ENCODE measurements around the gene TMEM271.

The TMEM271 gene

DNA sequence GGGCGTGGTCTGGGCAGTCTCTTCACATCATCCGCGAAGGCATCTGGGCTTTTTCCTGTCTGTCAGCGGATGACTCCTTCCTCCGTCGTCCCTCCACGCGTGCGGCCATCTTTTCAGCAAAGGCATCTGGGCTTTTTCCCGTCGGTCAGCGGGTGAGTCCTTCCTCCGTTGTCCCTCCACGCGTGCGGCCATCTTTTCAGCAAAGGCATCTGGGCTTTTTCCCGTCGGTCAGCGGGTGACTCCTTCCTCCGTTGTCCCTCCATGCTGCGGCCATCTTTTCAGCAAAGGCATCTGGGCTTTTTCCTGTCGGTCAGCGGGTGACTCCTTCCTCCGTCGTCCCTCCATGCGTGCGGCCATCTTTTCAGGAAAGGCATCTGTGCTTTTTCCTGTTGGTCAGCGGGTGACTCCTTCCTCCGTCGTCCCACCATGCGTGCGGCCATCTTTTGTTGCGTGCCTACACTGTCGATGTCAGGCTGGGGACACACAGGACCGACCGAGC lies 12.3 kb upstream of the TMEM271 start:
- Histone ChIP-seq H3K56ac (ENCODE audit: low read length) (no peak overlapping the region), H3K79me2 (ENCODE audit: control insufficient read depth, insufficient read depth, low read length) (no peaks in the 10 kb centered on the region), H4K5ac (ENCODE audit: low read length) (no peak overlapping the region), H3K4ac (ENCODE audit: low read depth, low read length) (no peak overlapping the region), H3K4me3 (ENCODE audit: low read length) (no peak overlapping the region), H3K27ac (ENCODE audit: low read depth, low read length) (no peak overlapping the region), H3K79me1 (ENCODE audit: low read length) (no peaks in the 10 kb centered on the region), H2AK5ac (ENCODE audit: low read length) (no peak overlapping the region), H3K4me2 (ENCODE audit: low read length) (no peak overlapping the region), H3K9ac (ENCODE audit: low read length) (no peak overlapping the region), H4K8ac (ENCODE audit: low read depth, low read length) (no peak overlapping the region), H2BK15ac (replicated peaks; ENCODE audit: low read depth) (no peak overlapping the region), H3K23ac (ENCODE audit: low read length) (no peak overlapping the region), H3K27me3 (ENCODE audit: insufficient read depth, low read length, poor library complexity) (no peaks in the 10 kb centered on the region), H3K36me3 (ENCODE audit: control insufficient read depth, insufficient read depth, low read length) (no peaks in the 10 kb centered on the region), H2BK5ac (ENCODE audit: low read length) (no peak overlapping the region), H3K4me1 (ENCODE audit: control insufficient read depth, low read depth, low read length) (no peaks in the 10 kb centered on the region), H2BK120ac (ENCODE audit: low read depth, low read length) (no peak overlapping the region), H3K18ac (ENCODE audit: low read length) (no peak overlapping the region)
- no peak for DNase-seq
- no CpG with 5 or more reads among the region's 36 CpGs for WGBS (ENCODE audit: extremely low coverage, insufficient coverage, low lambda C conversion rate)

DNA sequence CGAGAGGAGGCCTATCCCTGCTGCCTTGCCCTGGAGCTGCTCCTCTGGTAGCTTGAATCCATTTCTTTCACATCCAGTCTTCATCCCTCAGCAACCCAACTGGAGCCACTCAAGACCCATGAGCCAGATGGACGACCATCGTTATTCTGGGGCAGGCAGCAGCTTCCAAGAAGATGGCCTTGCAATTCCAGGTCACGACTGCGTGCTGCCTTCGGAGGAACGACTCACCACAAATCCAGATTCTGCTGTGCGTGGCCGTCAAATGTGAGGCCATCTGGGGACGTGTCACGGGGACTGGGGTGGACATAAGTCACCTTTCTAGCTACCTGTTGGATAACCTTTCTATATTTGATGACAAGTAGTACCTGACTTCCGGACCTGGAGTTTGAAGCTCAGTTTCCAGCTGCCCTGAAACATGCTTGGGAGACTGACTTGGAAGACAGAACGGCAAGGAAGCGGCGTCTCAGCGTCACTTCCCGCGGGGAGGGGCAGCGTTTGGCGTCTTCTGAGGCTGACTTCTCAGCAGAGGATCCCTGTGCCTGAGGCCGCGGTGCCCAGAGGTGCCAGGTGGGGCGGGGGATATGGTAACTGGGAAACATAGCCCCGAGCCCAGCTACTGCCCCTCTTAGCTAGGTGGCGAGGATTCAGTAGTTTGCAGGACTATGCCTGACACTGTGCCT lies 11.7 kb upstream of the TMEM271 start:
- H3K79me2 ChIP-seq (ENCODE audit: control insufficient read depth, insufficient read depth, low read length), result no peaks in the 10 kb centered on the region
- no peak overlapping the region for H4K5ac ChIP-seq (ENCODE audit: low read length)
- no peak overlapping the region for H2AK5ac ChIP-seq (ENCODE audit: low read length)
- H3K79me1 ChIP-seq (ENCODE audit: low read length), result no peaks in the 10 kb centered on the region
- H3K27ac ChIP-seq (ENCODE audit: low read depth, low read length), result no peak overlapping the region
- H3K23ac ChIP-seq (ENCODE audit: low read length), result no peak overlapping the region
- H3K4ac ChIP-seq (ENCODE audit: low read depth, low read length), result no peak overlapping the region
- H3K18ac ChIP-seq (ENCODE audit: low read length), result no peak overlapping the region
- H3K4me1 ChIP-seq (ENCODE audit: control insufficient read depth, low read depth, low read length), result no peaks in the 10 kb centered on the region
- no peak overlapping the region for H3K4me2 ChIP-seq (ENCODE audit: low read length)
- H2BK5ac ChIP-seq (ENCODE audit: low read length), result no peak overlapping the region
- no peaks in the 10 kb centered on the region for H3K36me3 ChIP-seq (ENCODE audit: control insufficient read depth, insufficient read depth, low read length)
- no peak overlapping the region for H4K8ac ChIP-seq (ENCODE audit: low read depth, low read length)
- H2BK15ac ChIP-seq (replicated peaks; ENCODE audit: low read depth), result no peak overlapping the region
- WGBS (ENCODE audit: extremely low coverage, insufficient coverage, low lambda C conversion rate), result no CpG with 5 or more reads among the region's 25 CpGs
- H3K56ac ChIP-seq (ENCODE audit: low read length), result no peak overlapping the region
- H3K9ac ChIP-seq (ENCODE audit: low read length), result no peak overlapping the region
- no peak overlapping the region for H2BK120ac ChIP-seq (ENCODE audit: low read depth, low read length)
- H3K4me3 ChIP-seq (ENCODE audit: low read length), result no peak overlapping the region
- no peaks in the 10 kb centered on the region for H3K27me3 ChIP-seq (ENCODE audit: insufficient read depth, low read length, poor library complexity)
- DNase-seq, result no peak

DNA sequence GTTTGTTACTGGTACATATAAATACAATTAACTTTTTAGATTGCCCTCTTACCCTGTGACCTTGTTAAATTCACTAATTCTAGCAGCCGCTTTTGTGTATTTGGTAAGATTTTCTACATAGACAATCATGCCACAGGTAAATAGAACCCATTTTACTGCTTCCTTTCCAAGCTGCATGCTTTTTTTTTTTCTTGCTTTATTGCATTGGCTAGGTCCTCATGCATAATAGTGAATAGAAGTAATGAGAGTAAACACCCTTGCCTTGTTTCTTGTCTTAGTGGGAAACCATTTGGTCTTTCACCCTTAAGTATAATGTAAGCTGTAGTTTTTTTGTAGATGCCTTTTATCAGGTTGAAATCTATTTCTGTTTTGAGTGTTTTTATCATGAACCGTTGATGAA lies 7.7 kb upstream of the TMEM271 start:
- Histone ChIP-seq H3K27ac (ENCODE audit: low read depth, low read length) (no peak overlapping the region), H3K36me3 (ENCODE audit: control insufficient read depth, insufficient read depth, low read length) (no peaks in the 10 kb centered on the region), H3K4ac (ENCODE audit: low read depth, low read length) (no peak overlapping the region), H3K56ac (ENCODE audit: low read length) (no peak overlapping the region), H2AK5ac (ENCODE audit: low read length) (no peak overlapping the region), H2BK5ac (ENCODE audit: low read length) (no peak overlapping the region), H3K18ac (ENCODE audit: low read length) (no peak overlapping the region), H3K4me3 (ENCODE audit: low read length) (no peak overlapping the region), H3K4me2 (ENCODE audit: low read length) (no peak overlapping the region), H2BK15ac (replicated peaks; ENCODE audit: low read depth) (no peak overlapping the region), H3K9ac (ENCODE audit: low read length) (no peak overlapping the region), H4K8ac (ENCODE audit: low read depth, low read length) (no peak overlapping the region), H3K79me1 (ENCODE audit: low read length) (no peaks in the 10 kb centered on the region), H4K5ac (ENCODE audit: low read length) (no peak overlapping the region), H3K79me2 (ENCODE audit: control insufficient read depth, insufficient read depth, low read length) (no peaks in the 10 kb centered on the region), H2BK120ac (ENCODE audit: low read depth, low read length) (no peak overlapping the region), H3K27me3 (ENCODE audit: insufficient read depth, low read length, poor library complexity) (peaks cover 11% of the 10 kb centered on the region), H3K4me1 (ENCODE audit: control insufficient read depth, low read depth, low read length) (no peaks in the 10 kb centered on the region), H3K23ac (ENCODE audit: low read length) (no peak overlapping the region)
- WGBS (ENCODE audit: extremely low coverage, insufficient coverage, low lambda C conversion rate), result no CpG with 5 or more reads among the region's 2 CpGs
- no peak for DNase-seq

DNA sequence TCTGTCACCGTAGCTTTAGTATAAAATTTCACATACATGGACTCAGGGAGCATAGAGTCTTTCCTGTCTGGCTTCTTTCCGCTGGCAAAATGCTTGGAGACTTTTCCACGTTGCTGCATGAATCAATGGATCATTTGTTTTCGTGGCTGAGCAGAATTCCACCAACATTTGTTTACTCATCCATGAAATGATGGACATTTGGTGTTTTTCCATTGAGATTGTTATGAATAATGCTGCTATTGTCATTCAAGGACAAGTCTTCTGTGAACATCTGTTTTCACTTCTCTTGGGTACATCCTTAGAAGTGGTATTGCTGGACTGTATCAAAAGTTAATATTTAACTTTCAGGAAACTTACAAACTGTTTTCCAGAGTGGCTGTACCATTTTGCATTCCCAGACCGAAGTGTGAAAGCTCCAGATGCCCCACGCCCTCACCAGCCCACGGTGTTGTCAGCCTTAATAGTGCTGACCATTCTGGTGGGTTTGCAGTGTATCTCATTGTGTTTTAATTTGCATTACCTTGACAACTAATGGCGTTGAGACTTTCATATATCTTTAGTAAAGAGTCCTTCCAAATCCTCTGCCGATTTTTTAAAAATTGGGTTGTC lies 5.8 kb upstream of the TMEM271 start:
- no peaks in the 10 kb centered on the region for H3K36me3 ChIP-seq (ENCODE audit: control insufficient read depth, insufficient read depth, low read length)
- peaks cover 22% of the 10 kb centered on the region for H3K27me3 ChIP-seq (ENCODE audit: insufficient read depth, low read length, poor library complexity)
- no peak overlapping the region for H3K27ac ChIP-seq (ENCODE audit: low read depth, low read length)
- H3K18ac ChIP-seq (ENCODE audit: low read length), result no peak overlapping the region
- H3K4me2 ChIP-seq (ENCODE audit: low read length), result no peak overlapping the region
- no peaks in the 10 kb centered on the region for H3K4me1 ChIP-seq (ENCODE audit: control insufficient read depth, low read depth, low read length)
- H2AK5ac ChIP-seq (ENCODE audit: low read length), result no peak overlapping the region
- no peak overlapping the region for H2BK120ac ChIP-seq (ENCODE audit: low read depth, low read length)
- H3K56ac ChIP-seq (ENCODE audit: low read length), result no peak overlapping the region
- no peak overlapping the region for H3K4me3 ChIP-seq (ENCODE audit: low read length)
- H3K9ac ChIP-seq (ENCODE audit: low read length), result no peak overlapping the region
- no peak overlapping the region for H4K8ac ChIP-seq (ENCODE audit: low read depth, low read length)
- H3K4ac ChIP-seq (ENCODE audit: low read depth, low read length), result no peak overlapping the region
- H3K79me2 ChIP-seq (ENCODE audit: control insufficient read depth, insufficient read depth, low read length), result no peaks in the 10 kb centered on the region
- H3K23ac ChIP-seq (ENCODE audit: low read length), result no peak overlapping the region
- WGBS (ENCODE audit: extremely low coverage, insufficient coverage, low lambda C conversion rate), result no CpG with 5 or more reads among the region's 9 CpGs
- no peaks in the 10 kb centered on the region for H3K79me1 ChIP-seq (ENCODE audit: low read length)
- H4K5ac ChIP-seq (ENCODE audit: low read length), result no peak overlapping the region
- H2BK5ac ChIP-seq (ENCODE audit: low read length), result no peak overlapping the region
- no peak for DNase-seq
- H2BK15ac ChIP-seq (replicated peaks; ENCODE audit: low read depth), result no peak overlapping the region

DNA sequence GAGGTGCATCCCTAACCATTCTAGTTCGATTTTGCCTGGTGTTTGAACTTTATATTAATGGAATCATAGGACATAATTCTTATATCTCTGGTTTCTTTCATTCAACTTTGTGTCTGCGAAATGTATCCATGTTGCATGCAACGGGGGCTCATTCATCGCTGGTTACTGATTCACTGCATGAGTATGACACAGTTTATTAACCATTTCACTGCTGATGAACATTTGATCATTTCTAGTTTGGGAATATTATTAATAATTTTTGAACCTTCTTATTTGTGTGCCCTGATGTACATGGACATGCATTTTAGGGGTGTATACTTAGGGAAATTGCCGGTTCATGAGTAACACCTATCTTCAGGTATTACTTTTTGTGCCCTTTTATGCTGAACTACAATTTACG lies 5.1 kb upstream of the TMEM271 start:
- H3K79me1 ChIP-seq (ENCODE audit: low read length), result no peaks in the 10 kb centered on the region
- no peak overlapping the region for H3K9ac ChIP-seq (ENCODE audit: low read length)
- no peak overlapping the region for H3K27ac ChIP-seq (ENCODE audit: low read depth, low read length)
- H3K4me3 ChIP-seq (ENCODE audit: low read length), result no peak overlapping the region
- H2BK5ac ChIP-seq (ENCODE audit: low read length), result no peak overlapping the region
- no peak overlapping the region for H4K8ac ChIP-seq (ENCODE audit: low read depth, low read length)
- no peak for DNase-seq
- H3K56ac ChIP-seq (ENCODE audit: low read length), result no peak overlapping the region
- no peak overlapping the region for H2AK5ac ChIP-seq (ENCODE audit: low read length)
- no peaks in the 10 kb centered on the region for H3K36me3 ChIP-seq (ENCODE audit: control insufficient read depth, insufficient read depth, low read length)
- H3K4ac ChIP-seq (ENCODE audit: low read depth, low read length), result no peak overlapping the region
- H3K23ac ChIP-seq (ENCODE audit: low read length), result no peak overlapping the region
- H3K4me2 ChIP-seq (ENCODE audit: low read length), result no peak overlapping the region
- no peak overlapping the region for H4K5ac ChIP-seq (ENCODE audit: low read length)
- no peak overlapping the region for H3K18ac ChIP-seq (ENCODE audit: low read length)
- no peak overlapping the region for H2BK120ac ChIP-seq (ENCODE audit: low read depth, low read length)
- H3K27me3 ChIP-seq (ENCODE audit: insufficient read depth, low read length, poor library complexity), result peaks cover 23% of the 10 kb centered on the region
- WGBS (ENCODE audit: extremely low coverage, insufficient coverage, low lambda C conversion rate), result no CpG with 5 or more reads among the region's 6 CpGs
- no peaks in the 10 kb centered on the region for H3K4me1 ChIP-seq (ENCODE audit: control insufficient read depth, low read depth, low read length)
- H3K79me2 ChIP-seq (ENCODE audit: control insufficient read depth, insufficient read depth, low read length), result no peaks in the 10 kb centered on the region
- H2BK15ac ChIP-seq (replicated peaks; ENCODE audit: low read depth), result no peak overlapping the region

All from mesendoderm (in vitro differentiated cells).